Progenitor cell of endocrine pancreas (in vitro differentiated cells): ENCODE results near the gene SLC1A7. TPM values are rescaled to one million over a fixed set of nuclear protein-coding genes. Genes with fewer than 3 reads are reported as not detected.

ENCODE experiments used
- DNase-seq: peaks from one replicate; pipeline ENCODE4 v3.0.0; 2021; ENCODE audit warnings: low spot score; ENCODE audit not compliant: unreplicated experiment
- H3K27ac Mint-ChIP-seq: 2 replicates; pipeline ENCODE4 v1.8.0; 2021; ENCODE audit warnings: mild to moderate bottlenecking, moderate library complexity, mixed read lengths
- H3K27me3 Mint-ChIP-seq: 2 replicates; pipeline ENCODE4 v1.8.0; 2021; ENCODE audit warnings: mixed read lengths
- H3K36me3 Mint-ChIP-seq: 2 replicates; pipeline ENCODE4 v1.8.0; 2022; ENCODE audit warnings: mixed read lengths; ENCODE audit not compliant: insufficient read depth
- H3K4me1 Mint-ChIP-seq: 2 replicates; pipeline ENCODE4 v1.8.0; 2021; ENCODE audit warnings: low read depth, mixed read lengths
- H3K4me3 Mint-ChIP-seq: 2 replicates; pipeline ENCODE4 v1.8.0; 2021; ENCODE audit warnings: low read depth, mild to moderate bottlenecking, moderate library complexity, mixed read lengths
- H3K9me3 Mint-ChIP-seq: 2 replicates; pipeline ENCODE4 v1.8.0; 2021; ENCODE audit warnings: low read depth, mixed read lengths
- total RNA-seq: library from RNA; stranded (reverse); gene quantifications from 2 replicates; pipeline ENCODE4 v1.2.1, GENCODE V29; 2021
- TF ChIP-seq, protein P1 (sequence below): fragments of 200-600 bp; sonication (generic); IDR thresholded peaks from one replicate; pipeline ENCODE4 v1.5.0; 2021; ENCODE audit warnings: antibody characterized with exemption, mild to moderate bottlenecking; ENCODE audit not compliant: unreplicated experiment

The SLC1A7 gene
- total RNA-seq, 1 donor from 2014 or later, result not detected

DNA sequence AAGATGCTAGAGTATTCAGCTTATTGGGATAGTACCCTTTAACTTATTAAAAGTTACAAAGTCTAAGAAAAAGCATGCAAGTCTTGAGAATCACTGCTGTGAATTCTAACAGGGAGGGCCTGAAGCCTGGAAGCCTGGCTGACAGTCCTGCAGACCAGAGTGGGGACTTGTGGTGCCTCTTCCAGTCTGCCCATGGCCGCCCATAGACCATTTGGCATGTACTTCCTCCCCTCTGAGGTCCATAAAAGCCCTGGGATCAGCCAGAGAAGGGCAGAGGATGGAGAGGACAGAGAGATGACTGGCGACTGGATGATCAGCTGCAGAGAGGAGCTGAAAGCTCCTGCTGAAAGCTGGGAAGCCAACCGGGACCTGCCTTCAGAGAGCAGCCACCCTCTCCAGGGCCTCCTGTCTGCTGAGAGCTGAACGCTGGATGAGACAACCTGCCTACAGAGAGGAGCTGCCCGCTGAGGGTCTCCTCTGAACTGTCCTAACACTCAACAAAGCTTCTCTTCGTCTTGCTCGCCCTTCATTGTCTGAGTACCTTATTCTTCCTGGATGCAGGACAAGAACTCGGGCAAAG is 12.5 kb upstream of the SLC1A7 start:
- H3K36me3 Mint-ChIP-seq, result no peaks in the 10 kb centered on the region
- DNase-seq, result no peak
- peaks cover 37% of the 10 kb centered on the region for H3K27me3 Mint-ChIP-seq
- no peaks in the 10 kb centered on the region for H3K4me1 Mint-ChIP-seq
- H3K27ac Mint-ChIP-seq, result no peak overlapping the region
- H3K4me3 Mint-ChIP-seq, result no peak overlapping the region
- TF ChIP-seq, protein P1, sequence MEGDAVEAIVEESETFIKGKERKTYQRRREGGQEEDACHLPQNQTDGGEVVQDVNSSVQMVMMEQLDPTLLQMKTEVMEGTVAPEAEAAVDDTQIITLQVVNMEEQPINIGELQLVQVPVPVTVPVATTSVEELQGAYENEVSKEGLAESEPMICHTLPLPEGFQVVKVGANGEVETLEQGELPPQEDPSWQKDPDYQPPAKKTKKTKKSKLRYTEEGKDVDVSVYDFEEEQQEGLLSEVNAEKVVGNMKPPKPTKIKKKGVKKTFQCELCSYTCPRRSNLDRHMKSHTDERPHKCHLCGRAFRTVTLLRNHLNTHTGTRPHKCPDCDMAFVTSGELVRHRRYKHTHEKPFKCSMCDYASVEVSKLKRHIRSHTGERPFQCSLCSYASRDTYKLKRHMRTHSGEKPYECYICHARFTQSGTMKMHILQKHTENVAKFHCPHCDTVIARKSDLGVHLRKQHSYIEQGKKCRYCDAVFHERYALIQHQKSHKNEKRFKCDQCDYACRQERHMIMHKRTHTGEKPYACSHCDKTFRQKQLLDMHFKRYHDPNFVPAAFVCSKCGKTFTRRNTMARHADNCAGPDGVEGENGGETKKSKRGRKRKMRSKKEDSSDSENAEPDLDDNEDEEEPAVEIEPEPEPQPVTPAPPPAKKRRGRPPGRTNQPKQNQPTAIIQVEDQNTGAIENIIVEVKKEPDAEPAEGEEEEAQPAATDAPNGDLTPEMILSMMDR, result no peak
- no peaks in the 10 kb centered on the region for H3K9me3 Mint-ChIP-seq

- DNase-seq, result no peak
- Mint-ChIP-seq H3K4me1 (no peaks in the 10 kb centered on the region), H3K27me3 (peaks cover 38% of the 10 kb centered on the region), H3K27ac (no peak overlapping the region), H3K4me3 (no peak overlapping the region), H3K36me3 (no peaks in the 10 kb centered on the region), H3K9me3 (no peaks in the 10 kb centered on the region)
- TF ChIP-seq, protein P1, result no peak
These were observed 11.3 kb upstream of the SLC1A7 start for GRCh38 chr1:53153752-53154151.

- Mint-ChIP-seq H3K27me3 (peaks cover 30% of the 10 kb centered on the region), H3K9me3 (no peaks in the 10 kb centered on the region), H3K27ac (no peak overlapping the region), H3K4me3 (no peak overlapping the region), H3K36me3 (no peaks in the 10 kb centered on the region), H3K4me1 (peaks cover 16% of the 10 kb centered on the region)
- DNase-seq, result no peak
- TF ChIP-seq, protein P1, result no peak
These were observed 5.7 kb upstream of the SLC1A7 start for GRCh38 chr1:53148123-53148522.

DNA sequence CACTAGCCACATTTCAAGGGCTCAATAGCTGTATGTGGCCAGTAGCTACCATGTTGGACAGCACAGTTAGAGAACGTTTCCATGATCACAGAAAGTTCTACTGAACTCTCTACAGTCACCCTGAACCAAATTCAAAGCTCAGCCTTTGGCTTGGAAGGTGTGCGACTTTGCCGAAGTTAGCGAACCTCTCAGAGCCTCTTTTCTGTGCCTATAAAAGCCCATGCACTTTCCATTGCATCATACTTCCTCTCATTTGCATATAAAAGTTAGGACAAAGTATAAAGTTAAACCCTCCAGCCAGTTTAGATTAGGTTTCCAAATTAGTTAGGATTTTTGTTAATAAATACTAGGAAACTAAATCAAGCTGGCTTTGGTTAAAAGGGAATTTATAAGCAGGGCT is 4.7 kb upstream of the SLC1A7 start:
- H3K27ac Mint-ChIP-seq, result no peak overlapping the region
- TF ChIP-seq, protein P1, result no peak
- H3K27me3 Mint-ChIP-seq, result peaks cover 35% of the 10 kb centered on the region
- peaks cover 16% of the 10 kb centered on the region for H3K4me1 Mint-ChIP-seq
- H3K36me3 Mint-ChIP-seq, result no peaks in the 10 kb centered on the region
- H3K9me3 Mint-ChIP-seq, result no peaks in the 10 kb centered on the region
- DNase-seq, result no peak
- H3K4me3 Mint-ChIP-seq, result no peak overlapping the region

- H3K27me3 Mint-ChIP-seq, result peaks cover 45% of the 10 kb centered on the region
- no peak overlapping the region for H3K4me3 Mint-ChIP-seq
- peaks cover 16% of the 10 kb centered on the region for H3K4me1 Mint-ChIP-seq
- peak; percentile 35 for DNase-seq
- peak overlapping the region; percentile 60 for H3K27ac Mint-ChIP-seq
- H3K36me3 Mint-ChIP-seq, result no peaks in the 10 kb centered on the region
- TF ChIP-seq, protein P1, result no peak
- H3K9me3 Mint-ChIP-seq, result no peaks in the 10 kb centered on the region
These were observed 3.7 kb upstream of the SLC1A7 start for GRCh38 chr1:53145942-53146708.
